HFFc6 (cell line): ENCODE results near the gene BCL10. TPM values are rescaled to one million over a fixed set of nuclear protein-coding genes. Genes with fewer than 3 reads are reported as not detected.

Experiments used
- DNase-seq: peaks from one replicate; pipeline ENCODE4 v3.0.0-alpha.2; 2018
- H3K27ac Mint-ChIP-seq: 2 replicates; pipeline ENCODE4 v1.8.0; 2020; ENCODE audit warnings: mild to moderate bottlenecking, mixed read lengths
- H3K27me3 Mint-ChIP-seq: 2 replicates; pipeline ENCODE4 v1.8.0; 2021; ENCODE audit warnings: mild to moderate bottlenecking, moderate library complexity, mixed read lengths; ENCODE audit not compliant: insufficient read depth
- H3K36me3 Mint-ChIP-seq: 2 replicates; pipeline ENCODE4 v1.8.0; 2021; ENCODE audit warnings: low read depth, mixed read lengths
- H3K4me1 Mint-ChIP-seq: 2 replicates; pipeline ENCODE4 v1.8.0; 2020; ENCODE audit warnings: low read depth, mixed read lengths
- H3K4me3 Mint-ChIP-seq: 2 replicates; pipeline ENCODE4 v1.8.0; 2020; ENCODE audit warnings: mild to moderate bottlenecking, moderate library complexity, mixed read lengths
- H3K9me3 Mint-ChIP-seq: 2 replicates; pipeline ENCODE4 v1.8.0; 2020; ENCODE audit warnings: mild to moderate bottlenecking, mixed read lengths
- CTCF ChIP-seq: fragments of 200-600 bp; sonication (generic); IDR thresholded peaks from 2 replicates; pipeline ENCODE4 v1.5.0; 2021; ENCODE audit warnings: antibody characterized with exemption, mild to moderate bottlenecking
- total RNA-seq, 6 experiments: library from RNA; stranded (reverse); fragmentation: NEBNext Ultra II Directional; extraction: Animal tissue kit (Norgen Biotek cat#: 25700); gene quantifications; 2 replicates in 1 of 6; 3 replicates in 5 of 6; pipeline ENCODE4 v1.2.3, GENCODE V29; 2021

BCL10 gene
- total RNA-seq, 6 experiments from 2014 or later = 33.4 to 45.6 (median 39.2) TPM

- H3K27me3 Mint-ChIP-seq = no peaks in the 10 kb centered on the region
- H3K36me3 Mint-ChIP-seq = no peaks in the 10 kb centered on the region
- DNase-seq = no peak
- peaks cover 44% of the 10 kb centered on the region for H3K4me1 Mint-ChIP-seq
- H3K9me3 Mint-ChIP-seq = no peaks in the 10 kb centered on the region
- peak overlapping the region; percentile 46 for H3K27ac Mint-ChIP-seq
- H3K4me3 Mint-ChIP-seq = no peak overlapping the region
- TF ChIP-seq CTCF = 0 out of 2 replicates have a peak, but pooled peaks have one; percentile 4
Measured at GRCh38 chr1:85240643-85241042, 35.8 kb downstream of the BCL10 start.

- Mint-ChIP-seq H3K4me1 (peaks cover 40% of the 10 kb centered on the region), H3K27me3 (no peaks in the 10 kb centered on the region), H3K36me3 (no peaks in the 10 kb centered on the region), H3K4me3 (no peak overlapping the region), H3K9me3 (no peaks in the 10 kb centered on the region), H3K27ac (no peak overlapping the region)
- peak; percentile 32 for DNase-seq
- peak; percentile 33 for TF ChIP-seq CTCF
Measured at GRCh38 chr1:85240174-85240601, 36.2 kb downstream of the BCL10 start.

DNA sequence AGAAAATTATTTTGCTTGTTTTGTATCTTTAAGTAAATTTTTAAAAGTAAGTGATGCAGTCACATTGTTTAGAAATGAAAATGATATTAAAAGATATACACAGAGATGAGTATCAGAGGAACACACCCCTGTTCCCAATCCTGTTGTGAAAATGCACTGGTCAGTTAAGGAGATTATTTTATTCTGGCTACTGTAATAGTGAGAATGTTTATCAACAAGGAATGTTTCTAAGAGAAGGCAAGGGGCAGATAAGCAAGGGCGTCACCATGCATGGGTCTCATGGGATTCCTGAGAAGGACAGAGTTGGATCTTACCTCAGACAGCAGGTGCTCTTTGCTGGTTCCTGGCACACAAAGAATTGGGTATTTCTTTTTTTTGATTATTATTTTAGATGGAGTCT is 38.8 kb downstream of the BCL10 start:
- no peaks in the 10 kb centered on the region for H3K27me3 Mint-ChIP-seq
- no peak for TF ChIP-seq CTCF
- H3K9me3 Mint-ChIP-seq = no peaks in the 10 kb centered on the region
- no peak overlapping the region for H3K4me3 Mint-ChIP-seq
- H3K4me1 Mint-ChIP-seq = peaks cover 18% of the 10 kb centered on the region
- H3K36me3 Mint-ChIP-seq = no peaks in the 10 kb centered on the region
- DNase-seq = no peak
- no peak overlapping the region for H3K27ac Mint-ChIP-seq

DNA sequence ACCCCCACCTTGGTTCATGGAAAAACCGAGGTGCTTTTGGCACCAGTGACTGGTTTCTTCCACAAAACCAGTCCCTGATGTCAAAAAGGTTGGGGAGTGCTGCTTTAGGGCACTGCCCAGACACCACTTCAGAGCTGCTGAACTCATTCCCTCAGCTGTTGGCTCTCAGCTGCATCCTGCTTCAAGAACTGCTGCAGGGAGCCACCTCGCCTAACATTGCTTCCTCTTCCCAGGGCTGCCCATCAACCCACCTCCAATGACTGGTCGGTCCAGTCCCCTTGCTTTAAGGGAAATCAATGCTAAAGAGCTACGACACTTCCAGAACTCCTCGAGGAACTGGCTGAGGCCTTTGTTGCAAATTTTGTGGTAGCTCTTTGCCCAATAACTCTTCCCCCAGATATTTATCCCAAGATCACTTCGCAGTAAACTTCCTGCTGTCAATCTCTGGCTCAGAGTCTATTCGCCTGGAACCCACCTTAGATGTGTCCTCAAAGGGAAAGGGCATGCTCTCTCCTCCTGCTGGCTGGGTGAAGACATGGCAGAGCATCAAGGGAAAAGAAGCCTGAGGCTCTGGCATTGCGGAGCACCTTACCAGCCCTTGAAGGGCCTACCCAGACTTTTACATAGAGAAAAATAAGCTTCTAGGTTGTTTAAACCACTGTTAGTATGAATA is 46.0 kb downstream of the BCL10 start:
- Mint-ChIP-seq H3K9me3 (no peaks in the 10 kb centered on the region), H3K27me3 (no peaks in the 10 kb centered on the region), H3K27ac (no peak overlapping the region), H3K36me3 (no peaks in the 10 kb centered on the region), H3K4me3 (no peak overlapping the region), H3K4me1 (peaks cover 8% of the 10 kb centered on the region)
- no peak for DNase-seq
- TF ChIP-seq CTCF = peak; percentile 60

- no peak for DNase-seq
- no peaks in the 10 kb centered on the region for H3K36me3 Mint-ChIP-seq
- H3K4me1 Mint-ChIP-seq = peaks cover 9% of the 10 kb centered on the region
- no peak for TF ChIP-seq CTCF
- H3K27me3 Mint-ChIP-seq = no peaks in the 10 kb centered on the region
- no peak overlapping the region for H3K27ac Mint-ChIP-seq
- H3K9me3 Mint-ChIP-seq = no peaks in the 10 kb centered on the region
- H3K4me3 Mint-ChIP-seq = no peak overlapping the region
Measured at GRCh38 chr1:85229574-85230097, 46.8 kb downstream of the BCL10 start.
